ENCODE data around the gene SLX9. TPM values are rescaled to one million over a fixed set of nuclear protein-coding genes. Genes with fewer than 3 reads are reported as not detected.

The SLX9 gene
- total RNA-seq, 1 experiment from 2014 or later: 80.1 TPM

DNA sequence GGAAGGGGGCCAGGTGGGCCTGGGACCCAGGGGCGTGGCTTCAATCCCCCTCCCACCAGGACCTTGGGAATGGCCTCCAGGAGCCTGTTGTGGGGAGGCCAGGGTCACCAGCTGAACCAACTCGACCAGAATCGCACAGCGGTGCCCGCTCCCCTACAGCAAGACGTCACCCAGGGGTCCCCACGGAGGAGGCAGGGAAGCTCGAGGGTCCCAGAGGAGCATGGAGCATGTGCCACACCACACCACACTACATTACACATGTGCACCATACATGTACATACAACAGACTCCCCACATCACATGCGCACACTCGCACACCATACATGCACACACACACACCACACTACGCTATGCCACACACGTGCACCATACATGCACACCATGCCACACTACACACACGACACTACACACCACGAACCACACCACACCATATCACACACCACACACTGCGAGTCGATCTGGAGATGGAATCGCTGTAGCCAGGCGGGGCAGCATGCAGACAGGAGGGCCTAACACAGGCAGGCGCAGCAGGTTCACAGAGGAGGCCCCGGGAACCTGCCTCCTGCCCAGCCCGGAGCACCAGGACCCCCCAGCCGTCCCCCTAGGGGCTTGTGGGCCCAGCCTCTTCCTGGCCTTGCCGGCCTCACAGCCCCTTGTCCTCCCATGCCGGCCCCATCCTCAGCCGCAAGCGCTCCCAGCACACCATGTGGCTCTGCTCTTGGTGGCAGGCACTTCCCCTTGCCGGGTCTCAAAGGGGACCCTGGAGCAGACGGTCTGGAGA, 19.7 kb upstream of the SLX9 start:
- POLR2A ChIA-PET (ENCODE audit: unreplicated experiment): no interaction called here
- no peaks in the 10 kb centered on the region for H4K20me1 ChIP-seq (ENCODE audit: low read length)
- no peaks in the 10 kb centered on the region for H3K9me3 ChIP-seq (ENCODE audit: low read length)
- H3K27me3 ChIP-seq (ENCODE audit: low read length): no peaks in the 10 kb centered on the region
- TF ChIP-seq, protein P1, sequence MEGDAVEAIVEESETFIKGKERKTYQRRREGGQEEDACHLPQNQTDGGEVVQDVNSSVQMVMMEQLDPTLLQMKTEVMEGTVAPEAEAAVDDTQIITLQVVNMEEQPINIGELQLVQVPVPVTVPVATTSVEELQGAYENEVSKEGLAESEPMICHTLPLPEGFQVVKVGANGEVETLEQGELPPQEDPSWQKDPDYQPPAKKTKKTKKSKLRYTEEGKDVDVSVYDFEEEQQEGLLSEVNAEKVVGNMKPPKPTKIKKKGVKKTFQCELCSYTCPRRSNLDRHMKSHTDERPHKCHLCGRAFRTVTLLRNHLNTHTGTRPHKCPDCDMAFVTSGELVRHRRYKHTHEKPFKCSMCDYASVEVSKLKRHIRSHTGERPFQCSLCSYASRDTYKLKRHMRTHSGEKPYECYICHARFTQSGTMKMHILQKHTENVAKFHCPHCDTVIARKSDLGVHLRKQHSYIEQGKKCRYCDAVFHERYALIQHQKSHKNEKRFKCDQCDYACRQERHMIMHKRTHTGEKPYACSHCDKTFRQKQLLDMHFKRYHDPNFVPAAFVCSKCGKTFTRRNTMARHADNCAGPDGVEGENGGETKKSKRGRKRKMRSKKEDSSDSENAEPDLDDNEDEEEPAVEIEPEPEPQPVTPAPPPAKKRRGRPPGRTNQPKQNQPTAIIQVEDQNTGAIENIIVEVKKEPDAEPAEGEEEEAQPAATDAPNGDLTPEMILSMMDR (conservative IDR thresholded peaks at IDR 0.05; ENCODE audit: low read depth, low read length): no peak
- no peak for TF ChIP-seq EZH2phosphoT487 (IDR thresholded peaks at IDR 0.05; ENCODE audit: borderline replicate concordance, low read length)
- CTCF ChIA-PET: no interaction called here
- ATAC-seq (no peak), DNase-seq (no peak)
- no peak overlapping the region for H3K9ac ChIP-seq (ENCODE audit: low read length)
- H2AFZ ChIP-seq (ENCODE audit: low read length): no peak overlapping the region
- H3K36me3 ChIP-seq (ENCODE audit: low read depth, low read length): no peaks in the 10 kb centered on the region
- no TSS peak for BruUV-seq (replicated peaks)
- no peak overlapping the region for H3K4me3 ChIP-seq (ENCODE audit: low read length)
- intact Hi-C loops (cut with micrococcal nuclease): no loop called here
- peaks cover 39% of the 10 kb centered on the region for H3K79me2 ChIP-seq (ENCODE audit: low read length)
- no peaks in the 10 kb centered on the region for H3K9me2 ChIP-seq (replicated peaks; ENCODE audit: low read length)
- H3F3A ChIP-seq (ENCODE audit: low read length, unreplicated experiment): peaks cover 5% of the 10 kb centered on the region
- H3K27ac ChIP-seq (ENCODE audit: low read length): no peak overlapping the region
- H3K4me1 ChIP-seq (ENCODE audit: insufficient read depth, low read length): peaks cover 39% of the 10 kb centered on the region
- no peak overlapping the region for H3K4me2 ChIP-seq (ENCODE audit: low read length)

DNA sequence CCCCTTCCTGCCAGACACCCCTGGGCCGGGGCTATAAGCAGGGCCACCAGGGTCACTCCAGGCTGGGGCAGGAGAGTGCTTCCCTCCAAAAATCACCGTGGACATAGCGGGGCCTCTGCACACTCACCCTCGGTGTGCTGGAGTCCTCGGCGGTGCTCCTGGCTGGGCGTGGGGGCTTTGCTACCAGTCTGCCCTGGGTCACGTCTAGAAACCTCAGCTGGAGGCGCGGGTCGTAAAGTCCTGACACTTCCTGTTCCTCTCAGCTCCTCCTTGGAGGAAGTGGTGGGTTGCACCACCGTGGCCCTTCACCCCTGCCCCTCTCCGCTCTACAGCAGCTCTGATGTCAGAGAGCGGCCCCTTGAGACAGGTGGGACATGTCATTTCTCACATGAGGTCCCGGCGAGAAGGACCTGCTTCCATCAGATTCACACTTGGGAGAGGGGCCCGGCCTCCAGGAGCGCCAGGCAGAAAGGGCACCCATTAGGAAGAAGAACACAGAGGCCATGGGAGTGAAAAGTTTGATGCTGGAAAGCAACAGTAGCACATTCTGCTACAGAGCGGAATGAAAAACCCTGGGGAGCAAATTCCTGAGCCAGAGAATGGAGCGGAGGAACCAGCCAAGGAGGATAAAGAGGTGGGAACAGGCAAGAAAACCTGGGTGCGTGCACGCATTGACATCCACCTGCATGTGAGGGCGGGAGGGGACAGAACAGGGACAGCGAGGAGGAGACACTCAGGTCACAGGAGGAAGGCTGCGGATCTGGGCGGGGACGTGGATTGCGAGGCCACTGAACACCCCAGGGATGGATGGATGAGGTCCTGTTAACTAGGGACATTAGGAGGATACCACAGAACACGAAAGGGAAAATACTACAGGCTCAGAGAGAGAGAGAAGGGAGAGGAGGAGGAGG, 18.9 kb upstream of the SLX9 start, which contains the start of gene ITGB2:
Gene ITGB2 (minus strand): TSS at position 206 of the 911 bp plus-strand sequence. CDS start 10,117 bp downstream, outside the sequence.
- intact Hi-C loops (cut with micrococcal nuclease): no loop called here
- no peak for ATAC-seq
- Histone ChIP-seq H3F3A (ENCODE audit: low read length, unreplicated experiment) (peaks cover 5% of the 10 kb centered on the region), H3K9me3 (ENCODE audit: low read length) (no peaks in the 10 kb centered on the region), H3K4me2 (ENCODE audit: low read length) (no peak within 1 kb of the TSS), H3K79me2 (ENCODE audit: low read length) (peaks cover 31% of the 10 kb centered on the region), H3K36me3 (ENCODE audit: low read depth, low read length) (no peaks in the 10 kb centered on the region), H3K27me3 (ENCODE audit: low read length) (no peaks in the 10 kb centered on the region), H3K9ac (ENCODE audit: low read length) (no peak within 1 kb of the TSS), H3K27ac (ENCODE audit: low read length) (no peak within 1 kb of the TSS), H3K9me2 (replicated peaks; ENCODE audit: low read length) (no peaks in the 10 kb centered on the region), H3K4me3 (ENCODE audit: low read length) (no peak within 1 kb of the TSS), H3K4me1 (ENCODE audit: insufficient read depth, low read length) (peaks cover 37% of the 10 kb centered on the region), H2AFZ (ENCODE audit: low read length) (no peak within 1 kb of the TSS), H4K20me1 (ENCODE audit: low read length) (no peaks in the 10 kb centered on the region)
- ChIA-PET CTCF (no interaction called here), POLR2A (ENCODE audit: unreplicated experiment) (no interaction called here)
- TF ChIP-seq EZH2phosphoT487 (IDR thresholded peaks at IDR 0.05; ENCODE audit: borderline replicate concordance, low read length) (no peak), EZH2 (IDR thresholded peaks at IDR 0.05; ENCODE audit: low read length, unreplicated experiment) (no peak)
- TF ChIP-seq, protein P1 (conservative IDR thresholded peaks at IDR 0.05; ENCODE audit: low read depth, low read length): no peak
- no TSS peak for BruUV-seq (replicated peaks)
- no peak for DNase-seq
